Gastroesophageal sphincter (tissue), 4 donors: ENCODE measurements around the gene RHOV. TPM values are rescaled to one million over a fixed set of nuclear protein-coding genes. Genes with fewer than 3 reads are reported as not detected.
A peak's percentile ranks its signal among the peaks of the same experiment; 100 is the strongest.

ENCODE experiments used
- ATAC-seq: fragments of 150-250 bp; one replicate; pipeline ENCODE4 v1.9.1; 2016; ENCODE audit warnings: mild to moderate bottlenecking, moderate library complexity
- H3K27ac ChIP-seq, 4 donors: fragments of 200-600 bp; sonication (generic) in 3 of 4; 1 replicate in 3 of 4; 2 replicates in 1 of 4; pipeline ENCODE4 v1.5.1; 2016 to 2019
- H3K27me3 ChIP-seq: fragments of 200-600 bp; sonication (generic); one replicate; pipeline ENCODE4 v1.5.1; 2019
- H3K36me3 ChIP-seq, 2 donors: fragments of 200-600 bp; sonication (generic); one replicate each; pipeline ENCODE4 v1.5.1; 2019; ENCODE audit warnings: control low read depth in 1 of 2
- H3K4me1 ChIP-seq, 3 donors: fragments of 200-600 bp; sonication (generic); 1 replicate in 2 of 3; 2 replicates in 1 of 3; pipeline ENCODE4 v1.5.1; 2016 to 2019; ENCODE audit warnings: control low read depth in 2 of 3
- H3K4me3 ChIP-seq, 2 donors: fragments of 200-600 bp; sonication (generic); one replicate each; pipeline ENCODE4 v1.5.1; 2019; ENCODE audit warnings: mild to moderate bottlenecking in 1 of 2, moderate library complexity in 1 of 2
- H3K9me3 ChIP-seq, 3 donors: fragments of 200-600 bp; sonication (generic); one replicate each; pipeline ENCODE4 v1.5.1; 2017 to 2019; ENCODE audit warnings: control low read depth in 2 of 3
- CTCF ChIP-seq, 4 experiments: fragments of 200-600 bp in 2 of 4; fragments of 450-650 bp in 2 of 4; sonication (generic) in 1 of 4; IDR thresholded peaks; one replicate each; pipeline ENCODE4 v1.5.1; 2017 to 2019; ENCODE audit warnings: antibody characterized with exemption in 4 of 4, mild to moderate bottlenecking in 2 of 4, moderate library complexity in 2 of 4
- EP300 ChIP-seq: sonication (generic); formaldehyde crosslinking; IDR thresholded peaks from one replicate; pipeline ENCODE4 v1.6.1; 2017; ENCODE audit warnings: antibody characterized with exemption, mild to moderate bottlenecking
- POLR2A ChIP-seq, 2 donors: fragments of 450-650 bp; IDR thresholded peaks; one replicate each; pipeline ENCODE4 v1.6.1; 2017; ENCODE audit warnings: antibody characterized with exemption in 2 of 2, mild to moderate bottlenecking in 2 of 2, moderate library complexity in 1 of 2
- POLR2AphosphoS5 ChIP-seq: sonication (generic); formaldehyde crosslinking; IDR thresholded peaks from one replicate; pipeline ENCODE4 v1.6.1; 2017; ENCODE audit warnings: antibody characterized with exemption
- WGBS, 2 donors: methylation state at CpG; one replicate each; pipeline ENCODE4 v1.1.5; 2018; ENCODE audit warnings: low coverage in 1 of 2; 5-methylcytosine and 5-hydroxymethylcytosine counted together
- total RNA-seq, 4 donors: library from RNA; depleted of rRNA; stranded (reverse); fragments of >200 nt; gene quantifications; one replicate each; pipeline ENCODE4 v1.1.0, GENCODE V29; 2016

The RHOV gene, protein sequence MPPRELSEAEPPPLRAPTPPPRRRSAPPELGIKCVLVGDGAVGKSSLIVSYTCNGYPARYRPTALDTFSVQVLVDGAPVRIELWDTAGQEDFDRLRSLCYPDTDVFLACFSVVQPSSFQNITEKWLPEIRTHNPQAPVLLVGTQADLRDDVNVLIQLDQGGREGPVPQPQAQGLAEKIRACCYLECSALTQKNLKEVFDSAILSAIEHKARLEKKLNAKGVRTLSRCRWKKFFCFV
- 1 to 10 TPM in 1 of 4 donors, not detected in 3; 7.0 TPM for total RNA-seq

DNA sequence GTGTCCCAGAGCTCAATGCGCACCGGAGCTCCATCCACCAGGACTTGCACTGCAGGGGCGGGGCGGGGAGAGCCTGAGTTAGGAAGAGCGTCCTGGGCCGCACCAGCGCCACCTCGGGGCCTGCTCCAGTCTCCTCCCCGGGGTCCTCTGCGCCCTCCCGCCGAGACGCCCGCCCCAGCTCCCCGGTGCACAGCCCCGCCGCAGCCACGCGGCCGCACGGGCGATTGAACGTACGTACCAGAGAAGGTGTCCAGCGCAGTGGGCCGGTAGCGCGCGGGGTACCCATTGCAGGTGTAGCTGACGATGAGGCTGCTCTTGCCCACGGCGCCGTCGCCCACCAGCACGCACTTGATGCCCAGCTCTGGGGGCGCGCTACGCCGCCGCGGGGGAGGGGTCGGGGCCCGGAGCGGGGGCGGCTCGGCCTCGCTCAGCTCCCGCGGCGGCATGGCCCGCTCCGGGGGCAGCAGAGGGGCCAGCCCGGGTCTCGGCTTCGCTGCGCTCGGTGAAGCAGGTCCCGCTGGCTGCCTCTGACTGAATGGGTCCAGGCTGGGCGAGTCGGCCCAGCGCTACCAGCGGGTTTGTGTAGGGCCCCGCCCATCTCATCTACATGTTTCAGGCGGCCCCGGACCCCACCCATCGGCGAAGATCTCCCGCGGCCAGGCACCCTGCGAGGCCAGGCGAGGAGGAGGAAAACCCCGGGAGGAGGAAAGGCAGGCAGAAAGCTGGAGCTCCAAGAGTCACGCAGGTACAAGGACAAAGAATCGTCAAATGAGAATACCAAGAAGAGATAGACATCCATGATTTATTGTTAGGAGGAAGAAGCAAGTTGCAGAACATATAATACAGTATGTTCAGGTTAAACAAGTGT is at the start of gene RHOV:
Gene RHOV, minus strand, starts transcription at position 541 of the 868 bp plus-strand sequence. Its CDS starts 95 bp downstream, at position 446.
- TF ChIP-seq CTCF (IDR thresholded peaks at IDR 0.05), result peak in 1 of 4 experiments; percentile 3
- no peak for TF ChIP-seq POLR2AphosphoS5
- 0% methylated on average over 2 to 3 of the region's 74 CpGs for WGBS, 2 donors
- Histone ChIP-seq H3K4me3 (peak within 1 kb of the TSS; percentile 31 to 59), H3K4me1 (peaks cover 0 to 14% (median 9%) of the 10 kb centered on the region in 3 donors), H3K27ac (peak within 1 kb of the TSS in 1 of 4 donors; percentile 38), H3K9me3 (no peaks in the 10 kb centered on the region), H3K36me3 (no peaks in the 10 kb centered on the region), H3K27me3 (peaks cover 44% of the 10 kb centered on the region)
- peak; percentile 78 for ATAC-seq

- H3K9me3 ChIP-seq, result no peaks in the 10 kb centered on the region
- TF ChIP-seq POLR2A (IDR thresholded peaks at IDR 0.05) (no peak), EP300 (no peak), CTCF (IDR thresholded peaks at IDR 0.05) (no peak), POLR2AphosphoS5 (no peak)
- WGBS, 2 donors, result 86% methylated on average over 6 of the region's 9 CpGs; no CpG with 5 or more reads in 1 of the 2 donors
Observed at GRCh38 chr15:40923551-40923950, 49.5 kb upstream of the RHOV start.

DNA sequence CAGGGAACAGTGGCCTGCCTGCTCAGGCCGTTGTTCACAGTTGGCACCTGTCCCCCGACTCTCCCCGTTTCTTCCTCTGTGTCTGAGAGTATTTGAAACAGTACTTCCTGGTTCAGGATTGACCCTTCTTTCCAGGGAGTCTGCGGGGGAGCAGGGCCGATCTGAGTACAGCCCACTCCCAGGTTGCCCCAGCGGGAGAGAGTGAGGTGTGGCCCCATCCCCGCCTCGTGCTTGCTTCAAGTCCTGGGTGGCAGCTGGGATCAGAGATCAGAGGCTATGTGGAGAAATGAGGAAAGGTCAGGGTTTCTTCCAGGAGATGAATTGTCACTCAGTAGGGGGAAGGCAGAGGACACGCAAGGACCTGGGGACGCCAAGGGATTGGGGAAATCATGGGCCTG is 48.6 kb upstream of the RHOV start:
- TF ChIP-seq POLR2AphosphoS5 (no peak), POLR2A (IDR thresholded peaks at IDR 0.05) (no peak), EP300 (no peak), CTCF (IDR thresholded peaks at IDR 0.05) (no peak)
- no peak overlapping the region for H3K4me3 ChIP-seq
- no peak for ATAC-seq
- H3K27me3 ChIP-seq, result peaks cover 28% of the 10 kb centered on the region
- H3K36me3 ChIP-seq, result no peaks in the 10 kb centered on the region
- 40 to 52% methylated on average over 2 to 3 of the region's 10 CpGs for WGBS, 2 donors
- no peaks in the 10 kb centered on the region for H3K9me3 ChIP-seq
- peaks cover 0 to 21% (median 9%) of the 10 kb centered on the region in 3 donors for H3K4me1 ChIP-seq
- H3K27ac ChIP-seq, result no peak overlapping the region

More at GRCh38 chr15:40923551-40923950, 49.5 kb upstream of the RHOV start:
- no peak for ATAC-seq
- Histone ChIP-seq H3K27ac (no peak overlapping the region), H3K27me3 (peaks cover 37% of the 10 kb centered on the region), H3K4me1 (peaks cover 0 to 30% (median 18%) of the 10 kb centered on the region in 3 donors), H3K4me3 (no peak overlapping the region), H3K36me3 (no peaks in the 10 kb centered on the region)

- no peak overlapping the region for H3K27ac ChIP-seq
- no peaks in the 10 kb centered on the region for H3K9me3 ChIP-seq
- peaks cover 0 to 16% (median 8%) of the 10 kb centered on the region in 3 donors for H3K4me1 ChIP-seq
- no peak overlapping the region for H3K4me3 ChIP-seq
- peaks cover 23% of the 10 kb centered on the region for H3K27me3 ChIP-seq
- no peak for ATAC-seq
- TF ChIP-seq EP300, result no peak
- TF ChIP-seq CTCF (IDR thresholded peaks at IDR 0.05), result no peak
- TF ChIP-seq POLR2AphosphoS5, result no peak
- no peak for TF ChIP-seq POLR2A (IDR thresholded peaks at IDR 0.05)
- 71 to 83% methylated on average over 3 to 5 of the region's 5 CpGs for WGBS, 2 donors
- H3K36me3 ChIP-seq, result no peaks in the 10 kb centered on the region
Observed at GRCh38 chr15:40921949-40922607, 48.0 kb upstream of the RHOV start.
